Rectal smooth muscle tissue (tissue), 1 donor: Measurements from ENCODE around the gene PRDM10.

Source experiments
- H3K27ac ChIP-seq: one replicate; pipeline ENCODE4 v1.7.0; 2013; ENCODE audit warnings: low read depth, low read length, inconsistent platforms
- H3K27me3 ChIP-seq: one replicate; pipeline ENCODE4 v1.7.0; 2013; ENCODE audit warnings: low read length; ENCODE audit not compliant: control insufficient read depth, insufficient read depth
- H3K36me3 ChIP-seq: one replicate; pipeline ENCODE4 v1.7.0; 2013; ENCODE audit warnings: low read length; ENCODE audit not compliant: control insufficient read depth, insufficient read depth
- H3K4me1 ChIP-seq: one replicate; pipeline ENCODE4 v1.7.0; 2013; ENCODE audit warnings: low read length; ENCODE audit not compliant: control insufficient read depth, insufficient read depth
- H3K4me3 ChIP-seq: one replicate; pipeline ENCODE4 v1.7.0; 2013; ENCODE audit warnings: low read length
- H3K9ac ChIP-seq: one replicate; pipeline ENCODE4 v1.7.0; 2013; ENCODE audit warnings: low read length

PRDM10 gene

DNA sequence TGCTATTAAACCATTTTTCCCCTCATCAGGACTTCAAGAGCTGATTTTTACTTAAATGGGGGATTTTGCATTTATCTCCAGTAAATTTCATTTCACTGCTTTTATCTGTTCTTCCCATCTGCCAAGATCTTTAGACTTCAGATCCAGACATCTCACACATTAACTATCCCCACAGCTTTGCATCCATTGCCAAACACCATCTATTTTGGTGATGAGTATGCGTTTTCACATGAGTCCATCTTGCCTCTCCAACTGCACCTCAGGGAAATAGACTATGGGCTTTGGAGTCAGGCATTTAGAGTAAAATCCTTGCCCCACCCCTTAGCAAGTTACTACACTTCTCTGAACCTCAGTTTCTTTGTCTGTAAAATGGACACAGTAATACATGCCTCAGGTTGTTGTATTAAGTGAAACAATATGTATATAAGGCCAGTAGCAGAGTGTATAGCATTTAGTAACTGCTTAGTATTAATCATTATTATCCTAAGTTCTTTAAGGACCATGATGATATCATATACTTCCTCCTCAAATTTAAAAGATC lies 53.6 kb downstream of the PRDM10 start:
- Histone ChIP-seq H3K9ac (no peak overlapping the region), H3K27me3 (no peaks in the 10 kb centered on the region), H3K4me1 (no peaks in the 10 kb centered on the region), H3K27ac (no peak overlapping the region), H3K4me3 (no peak overlapping the region), H3K36me3 (peaks cover 5% of the 10 kb centered on the region)

GRCh38 chr11:129947474-129947873 lies 55.2 kb downstream of the PRDM10 start:
- no peak overlapping the region for H3K4me3 ChIP-seq
- no peak overlapping the region for H3K27ac ChIP-seq
- no peaks in the 10 kb centered on the region for H3K27me3 ChIP-seq
- peaks cover 5% of the 10 kb centered on the region for H3K36me3 ChIP-seq
- H3K9ac ChIP-seq, result no peak overlapping the region
- H3K4me1 ChIP-seq, result no peaks in the 10 kb centered on the region

- H3K4me1 ChIP-seq, result no peaks in the 10 kb centered on the region
These were observed 55.7 kb downstream of the PRDM10 start for GRCh38 chr11:129946965-129947364.

GRCh38 chr11:129946256-129946655 lies 56.4 kb downstream of the PRDM10 start:
- no peak overlapping the region for H3K9ac ChIP-seq
- H3K4me1 ChIP-seq, result no peaks in the 10 kb centered on the region
- no peaks in the 10 kb centered on the region for H3K27me3 ChIP-seq
- H3K36me3 ChIP-seq, result peaks cover 5% of the 10 kb centered on the region
- no peak overlapping the region for H3K4me3 ChIP-seq
- no peak overlapping the region for H3K27ac ChIP-seq

More at GRCh38 chr11:129946965-129947364, 55.7 kb downstream of the PRDM10 start:
- Histone ChIP-seq H3K27me3 (no peaks in the 10 kb centered on the region), H3K36me3 (peaks cover 5% of the 10 kb centered on the region), H3K9ac (no peak overlapping the region), H3K4me3 (no peak overlapping the region), H3K27ac (no peak overlapping the region)

DNA sequence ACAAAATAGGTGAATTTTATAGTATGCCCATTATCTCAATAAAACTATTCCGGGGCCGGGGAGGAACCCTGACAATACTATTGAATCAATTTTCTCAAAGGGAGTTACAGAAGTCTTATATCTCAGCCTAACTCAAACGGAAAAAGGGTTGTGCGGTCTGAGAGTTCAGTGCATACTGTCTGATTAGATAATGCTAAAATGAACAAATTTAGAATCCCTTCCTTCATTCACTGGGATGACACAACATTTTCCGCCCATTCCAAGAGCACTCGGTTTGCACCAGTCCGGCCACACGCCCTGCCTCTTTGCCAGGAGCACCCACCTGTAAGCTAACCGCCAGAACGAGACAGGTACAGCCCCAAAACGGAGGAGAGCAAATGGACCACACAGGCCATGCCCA lies 57.3 kb downstream of the PRDM10 start:
- Histone ChIP-seq H3K4me1 (no peaks in the 10 kb centered on the region), H3K4me3 (no peak overlapping the region), H3K9ac (no peak overlapping the region), H3K27me3 (no peaks in the 10 kb centered on the region), H3K36me3 (peaks cover 5% of the 10 kb centered on the region), H3K27ac (no peak overlapping the region)

GRCh38 chr11:129944696-129945095 lies 57.9 kb downstream of the PRDM10 start:
- no peak overlapping the region for H3K27ac ChIP-seq
- no peak overlapping the region for H3K4me3 ChIP-seq
- no peaks in the 10 kb centered on the region for H3K27me3 ChIP-seq
- H3K9ac ChIP-seq, result no peak overlapping the region
- H3K4me1 ChIP-seq, result no peaks in the 10 kb centered on the region
- peaks cover 5% of the 10 kb centered on the region for H3K36me3 ChIP-seq

DNA sequence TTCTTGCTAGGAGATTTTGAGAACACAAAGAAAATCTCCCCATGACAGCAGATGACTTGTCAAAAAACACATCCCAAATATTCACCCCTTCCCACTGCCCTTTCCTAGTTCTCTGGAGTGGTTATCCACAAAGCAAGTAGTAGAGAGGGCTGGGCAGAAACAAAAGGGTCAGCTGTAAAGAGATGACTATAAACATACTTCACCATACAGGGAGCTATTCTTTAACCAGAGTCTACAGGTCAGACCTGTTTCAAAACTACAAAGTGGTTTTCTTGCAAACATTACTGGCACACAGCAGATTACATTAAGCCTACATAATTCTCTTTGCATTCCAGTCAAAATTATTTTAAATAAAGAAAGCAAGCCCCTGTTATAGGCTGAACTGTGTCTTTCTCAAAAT lies 59.6 kb downstream of the PRDM10 start:
- no peak overlapping the region for H3K4me3 ChIP-seq
- no peaks in the 10 kb centered on the region for H3K27me3 ChIP-seq
- H3K9ac ChIP-seq, result no peak overlapping the region
- H3K4me1 ChIP-seq, result no peaks in the 10 kb centered on the region
- H3K27ac ChIP-seq, result no peak overlapping the region
- H3K36me3 ChIP-seq, result peaks cover 5% of the 10 kb centered on the region

DNA sequence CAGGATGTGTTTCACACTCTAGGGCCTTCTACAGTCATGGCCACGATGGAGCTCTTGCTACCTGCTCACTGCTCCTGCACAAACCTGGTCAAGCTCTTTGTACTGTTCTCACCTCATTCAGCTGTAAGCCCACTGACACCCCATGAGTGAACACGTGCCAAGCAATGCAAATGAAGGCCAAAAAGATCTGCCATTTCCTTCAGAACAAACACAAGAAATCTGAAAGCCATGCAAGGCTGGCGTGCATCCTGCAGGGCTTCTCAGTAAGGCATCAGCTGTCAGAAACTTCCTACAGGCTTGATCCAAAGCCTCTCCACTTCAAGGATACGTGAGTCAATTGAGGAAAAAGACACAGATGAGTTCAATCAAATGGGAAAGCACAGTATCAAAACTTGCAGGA lies 63.1 kb downstream of the PRDM10 start:
- Histone ChIP-seq H3K27ac (no peak overlapping the region), H3K4me3 (no peak overlapping the region), H3K4me1 (no peaks in the 10 kb centered on the region), H3K36me3 (no peaks in the 10 kb centered on the region), H3K27me3 (no peaks in the 10 kb centered on the region), H3K9ac (no peak overlapping the region)

- no peak overlapping the region for H3K27ac ChIP-seq
- H3K36me3 ChIP-seq, result no peaks in the 10 kb centered on the region
- no peak overlapping the region for H3K4me3 ChIP-seq
- H3K9ac ChIP-seq, result no peak overlapping the region
- no peaks in the 10 kb centered on the region for H3K4me1 ChIP-seq
- no peaks in the 10 kb centered on the region for H3K27me3 ChIP-seq
These were observed 63.9 kb downstream of the PRDM10 start for GRCh38 chr11:129938764-129939163.

DNA sequence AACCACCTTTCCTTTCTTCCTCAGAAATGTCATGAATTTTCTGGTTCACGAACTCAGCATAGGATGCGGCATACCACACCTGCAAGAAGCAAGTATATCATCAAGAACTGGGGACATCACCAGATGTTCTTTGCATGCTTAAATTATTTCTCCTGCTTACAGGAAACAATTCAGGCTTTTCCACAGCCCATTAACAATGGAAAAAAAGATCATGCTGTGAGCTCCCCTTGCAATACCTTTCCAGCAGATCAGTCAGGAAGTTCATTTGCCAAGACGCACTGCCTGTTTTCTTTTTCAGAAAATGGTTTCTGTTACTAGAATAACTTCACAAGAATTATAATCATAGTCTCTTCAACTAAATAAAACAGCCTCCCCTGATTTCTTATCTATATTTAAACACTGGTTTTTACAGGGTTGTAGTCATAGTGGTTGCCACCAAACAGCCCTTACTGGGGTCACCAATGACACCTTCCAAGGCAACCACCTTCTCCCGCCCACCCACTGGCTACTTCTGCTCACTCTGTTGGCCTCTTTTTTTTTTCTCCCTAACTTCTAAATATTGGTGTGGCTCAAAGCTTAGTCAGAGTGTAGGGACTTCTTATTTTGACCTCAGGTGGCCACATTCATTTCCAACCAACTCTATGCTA lies 64.9 kb downstream of the PRDM10 start:
- H3K27me3 ChIP-seq, result no peaks in the 10 kb centered on the region
- no peak overlapping the region for H3K4me3 ChIP-seq
- no peak overlapping the region for H3K27ac ChIP-seq
- no peaks in the 10 kb centered on the region for H3K36me3 ChIP-seq
- H3K4me1 ChIP-seq, result no peaks in the 10 kb centered on the region
- no peak overlapping the region for H3K9ac ChIP-seq

DNA sequence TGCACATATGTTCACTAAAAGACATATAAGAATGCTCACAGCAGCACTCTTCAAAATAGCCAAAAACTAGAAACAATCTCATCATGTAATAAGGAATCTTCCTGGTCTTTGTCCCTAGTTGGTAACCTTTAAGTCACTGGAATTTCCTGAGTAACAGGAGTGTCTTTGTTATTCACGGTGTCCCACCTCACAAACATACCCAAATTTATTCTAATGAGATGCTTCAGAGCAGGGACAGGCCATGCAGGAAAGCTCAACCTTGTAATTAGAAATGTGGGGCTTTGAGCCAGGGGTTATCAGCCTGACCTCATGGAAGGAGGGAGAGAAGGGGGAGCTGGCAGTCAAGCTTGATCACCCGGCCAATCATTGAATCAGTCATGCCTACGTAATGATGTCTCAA lies 66.9 kb downstream of the PRDM10 start:
- no peak overlapping the region for H3K27ac ChIP-seq
- H3K9ac ChIP-seq, result no peak overlapping the region
- no peak overlapping the region for H3K4me3 ChIP-seq

DNA sequence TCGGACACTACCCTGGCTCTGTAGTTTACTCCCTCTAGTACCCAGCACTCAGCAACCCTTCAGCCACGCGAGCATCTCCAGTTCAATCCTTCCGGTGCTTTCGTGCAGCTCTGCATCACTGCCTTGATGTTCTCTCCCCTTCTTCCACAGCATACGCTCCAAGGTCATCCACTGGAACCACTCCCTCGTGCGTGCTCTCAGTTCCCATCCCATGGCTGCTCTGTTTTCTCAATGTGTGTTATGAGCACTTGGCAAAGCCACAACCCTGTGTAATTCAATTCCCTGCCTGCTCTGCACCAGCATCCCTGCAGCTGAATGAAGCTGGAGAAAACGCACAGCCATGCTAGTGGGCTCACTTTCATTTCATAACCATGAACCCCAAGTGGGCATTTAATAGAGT lies 68.7 kb downstream of the PRDM10 start:
- Histone ChIP-seq H3K27me3 (no peaks in the 10 kb centered on the region), H3K27ac (no peak overlapping the region), H3K4me3 (no peak overlapping the region), H3K36me3 (no peaks in the 10 kb centered on the region), H3K9ac (no peak overlapping the region), H3K4me1 (no peaks in the 10 kb centered on the region)

More for the DNA sequence above, 66.9 kb downstream of the PRDM10 start:
- Histone ChIP-seq H3K4me1 (no peaks in the 10 kb centered on the region), H3K36me3 (no peaks in the 10 kb centered on the region), H3K27me3 (no peaks in the 10 kb centered on the region)

- Histone ChIP-seq H3K27me3 (no peaks in the 10 kb centered on the region), H3K27ac (no peak overlapping the region), H3K36me3 (no peaks in the 10 kb centered on the region), H3K4me3 (no peak overlapping the region), H3K4me1 (no peaks in the 10 kb centered on the region), H3K9ac (no peak overlapping the region)
These were observed 69.4 kb downstream of the PRDM10 start for GRCh38 chr11:129933262-129933661.
